DMS153 treated with DMSO at 0.1 percent for 48 hours (cell line): ENCODE data around the gene TRMU.

Experiments used
- DNase-seq: peaks from one replicate; lab custom pipeline; 2025; ENCODE audit not compliant: unreplicated experiment; lab: John Stamatoyannopoulos, UW

Gene TRMU

GRCh38 chr22:46336119-46337078, 885 bp downstream of the TRMU start:
- no peak for DNase-seq

- no peak for DNase-seq
These were observed 2.4 kb downstream of the TRMU start for GRCh38 chr22:46337870-46338269.

- no peak for DNase-seq
These were observed 3.1 kb downstream of the TRMU start for GRCh38 chr22:46338636-46339035.

DNA sequence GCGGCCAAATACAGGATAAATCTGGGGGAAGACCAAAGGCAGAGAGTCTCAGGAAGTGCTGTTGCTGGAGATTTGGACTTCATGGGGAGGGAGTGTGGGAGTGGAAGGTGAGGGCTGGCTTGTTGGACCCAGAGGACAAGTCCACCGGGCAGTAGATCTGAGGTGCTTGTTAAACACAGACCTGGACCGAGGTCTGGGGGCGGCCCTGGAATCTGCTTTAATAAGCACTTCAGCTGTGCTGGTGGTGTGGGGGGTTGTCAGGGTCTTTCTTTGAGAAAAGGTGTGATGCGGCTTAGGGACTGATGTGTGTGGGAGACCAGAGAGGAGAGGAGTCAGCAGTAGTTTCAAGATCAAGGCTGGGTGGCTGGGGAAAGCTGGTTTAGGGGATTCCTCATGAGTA, 4.4 kb downstream of the TRMU start:
- no peak for DNase-seq

DNA sequence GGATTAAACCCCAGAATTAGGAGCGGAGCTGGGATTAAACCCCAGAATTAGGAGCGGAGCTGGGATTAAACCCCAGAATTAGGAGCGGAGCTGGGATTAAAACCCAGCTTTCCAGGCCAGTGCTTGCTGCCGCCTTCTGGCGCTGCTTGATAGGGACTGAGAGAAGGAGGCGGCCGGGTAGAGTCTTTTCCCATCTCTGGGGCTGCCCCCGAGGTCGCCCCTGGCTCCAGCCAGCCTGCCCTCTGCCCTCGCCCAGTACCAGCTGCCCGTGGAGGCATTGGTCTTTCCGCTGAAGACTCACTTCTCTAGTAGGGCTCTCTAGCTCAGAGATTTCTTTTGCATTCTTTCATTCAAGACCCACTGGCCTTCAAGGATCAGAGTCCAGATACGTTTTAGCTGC, 5.2 kb downstream of the TRMU start:
- no peak for DNase-seq

GRCh38 chr22:46346680-46347405, 11.3 kb downstream of the TRMU start:
- no peak for DNase-seq

- no peak for DNase-seq
These were observed 12.1 kb downstream of the TRMU start for GRCh38 chr22:46347646-46348045.

DNA sequence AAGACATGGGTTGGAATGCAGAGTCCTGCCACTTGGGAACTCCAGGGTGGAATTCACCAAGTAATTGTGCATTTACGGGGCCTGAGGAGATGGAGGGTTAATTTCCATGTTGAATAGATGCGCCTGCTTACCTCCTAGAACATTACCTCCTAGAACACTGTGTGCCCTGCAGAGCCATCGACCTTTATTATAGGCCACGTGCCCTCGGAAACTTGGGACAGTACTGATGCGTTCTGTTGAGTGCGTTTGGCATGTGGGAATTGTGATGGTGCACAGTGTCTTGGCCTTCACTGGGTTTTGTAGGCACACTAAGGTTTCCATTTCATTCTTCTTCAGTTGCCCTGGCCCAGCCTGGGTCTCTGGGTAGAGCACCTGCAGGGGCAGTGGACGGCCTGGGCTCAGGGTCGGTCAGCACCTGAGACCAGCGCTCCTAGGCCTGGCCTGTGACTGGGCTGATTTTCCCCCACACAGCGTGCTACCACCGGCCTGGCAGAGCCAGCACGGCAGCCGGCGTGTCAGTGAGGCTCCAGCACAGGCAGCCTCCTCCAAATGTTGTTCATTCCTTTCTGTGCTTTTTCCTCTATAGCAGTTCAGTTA, 12.7 kb downstream of the TRMU start:
- DNase-seq = no peak

- no peak for DNase-seq
These were observed 13.7 kb downstream of the TRMU start for GRCh38 chr22:46349238-46349637.

DNA sequence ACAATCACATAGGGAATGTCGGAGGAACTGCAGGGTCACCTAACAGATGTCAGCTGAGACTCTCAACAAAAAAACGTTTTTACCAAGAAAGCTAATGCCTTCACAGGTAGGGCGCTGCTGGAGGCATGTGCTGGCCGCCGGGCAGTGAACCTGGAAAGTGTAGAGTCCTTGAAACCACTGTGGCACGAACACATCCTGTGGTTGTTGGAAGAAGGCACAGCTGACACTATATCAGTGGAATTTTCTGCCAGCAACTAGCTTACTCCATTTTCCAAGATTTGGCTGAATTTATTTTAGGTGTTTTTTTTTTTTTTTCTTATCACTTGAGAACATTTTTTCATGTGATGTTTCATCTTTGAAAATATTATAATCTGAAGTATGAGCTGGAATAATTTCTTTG, 14.2 kb downstream of the TRMU start:
- DNase-seq = no peak

- DNase-seq = no peak
These were observed 14.6 kb downstream of the TRMU start for GRCh38 chr22:46350121-46350520.

DNA sequence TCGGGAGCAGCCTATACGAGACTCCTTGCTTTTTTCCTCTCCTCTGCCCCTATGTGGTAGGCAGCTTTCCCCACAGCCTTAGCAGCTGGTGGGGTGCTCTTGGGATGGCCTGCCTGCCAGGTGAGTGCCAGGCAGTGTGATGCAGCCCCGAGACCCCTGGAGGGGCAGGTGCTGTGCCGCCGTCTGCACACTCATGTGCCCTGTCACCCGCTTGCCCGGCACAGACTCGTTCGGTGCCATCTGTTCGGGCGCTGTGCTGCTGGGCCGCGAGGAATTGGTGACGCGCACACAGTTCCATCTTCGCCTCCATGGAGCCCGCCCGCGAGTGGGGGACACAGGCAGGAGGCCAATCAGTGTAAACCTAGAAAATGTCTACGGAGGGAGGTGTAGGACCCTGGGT, 15.1 kb downstream of the TRMU start:
- no peak for DNase-seq

- no peak for DNase-seq
These were observed 15.7 kb downstream of the TRMU start for GRCh38 chr22:46351131-46351735.

GRCh38 chr22:46351767-46352166, 16.3 kb downstream of the TRMU start:
- DNase-seq = no peak

DNA sequence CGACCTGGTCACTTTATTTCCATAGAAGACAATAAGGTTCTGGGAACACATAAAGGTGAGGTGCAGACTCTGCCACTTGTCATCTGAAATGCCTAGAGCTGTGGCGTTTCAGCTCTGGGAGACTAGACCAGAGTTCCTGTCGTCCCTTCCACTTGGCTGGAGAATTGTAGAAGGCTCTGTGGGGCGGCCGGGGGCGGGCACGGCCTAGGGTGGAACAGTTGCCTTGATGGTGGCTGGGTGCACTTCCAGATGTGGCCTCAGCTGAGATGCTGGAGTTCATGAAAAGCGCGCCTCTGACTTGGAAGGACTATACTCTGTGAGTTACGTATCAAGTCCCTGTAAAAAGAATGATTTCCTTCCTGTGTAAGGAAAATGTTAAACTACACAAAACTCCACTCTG, 16.8 kb downstream of the TRMU start:
- DNase-seq = no peak

DNA sequence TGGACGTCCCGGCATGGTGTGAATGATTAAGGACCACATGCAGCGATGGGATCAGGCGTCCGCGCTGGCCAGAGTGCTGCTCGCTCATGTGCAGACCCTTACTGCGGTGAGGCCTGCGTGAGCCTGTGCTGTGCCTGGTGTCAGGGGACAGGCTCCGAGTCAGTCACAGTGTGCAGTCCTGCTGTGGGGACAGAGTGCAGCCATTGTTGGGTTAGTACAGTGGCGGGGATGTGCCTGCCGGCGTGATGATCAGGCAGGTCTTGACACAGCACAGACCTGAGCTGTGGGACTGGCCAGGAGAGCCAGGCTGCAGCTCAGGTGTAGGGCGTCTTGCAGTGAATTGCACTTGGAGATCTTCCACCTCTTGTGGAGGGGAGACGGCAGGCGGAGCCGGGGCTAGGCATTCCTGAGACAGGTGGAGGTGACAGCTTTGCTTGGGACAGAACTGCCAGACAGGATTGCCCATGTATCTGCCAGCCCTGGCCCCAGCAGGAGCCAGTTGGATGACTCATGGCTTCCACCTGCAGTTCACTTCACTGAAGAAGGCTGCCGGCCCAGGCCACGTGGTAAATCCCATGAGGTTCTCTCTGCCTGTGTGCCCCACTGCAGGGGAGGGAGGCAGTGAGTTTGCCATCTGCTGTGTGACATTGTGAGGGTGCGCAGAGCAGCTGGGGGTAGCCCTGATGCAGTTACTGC, 17.3 kb downstream of the TRMU start:
- no peak for DNase-seq

DNA sequence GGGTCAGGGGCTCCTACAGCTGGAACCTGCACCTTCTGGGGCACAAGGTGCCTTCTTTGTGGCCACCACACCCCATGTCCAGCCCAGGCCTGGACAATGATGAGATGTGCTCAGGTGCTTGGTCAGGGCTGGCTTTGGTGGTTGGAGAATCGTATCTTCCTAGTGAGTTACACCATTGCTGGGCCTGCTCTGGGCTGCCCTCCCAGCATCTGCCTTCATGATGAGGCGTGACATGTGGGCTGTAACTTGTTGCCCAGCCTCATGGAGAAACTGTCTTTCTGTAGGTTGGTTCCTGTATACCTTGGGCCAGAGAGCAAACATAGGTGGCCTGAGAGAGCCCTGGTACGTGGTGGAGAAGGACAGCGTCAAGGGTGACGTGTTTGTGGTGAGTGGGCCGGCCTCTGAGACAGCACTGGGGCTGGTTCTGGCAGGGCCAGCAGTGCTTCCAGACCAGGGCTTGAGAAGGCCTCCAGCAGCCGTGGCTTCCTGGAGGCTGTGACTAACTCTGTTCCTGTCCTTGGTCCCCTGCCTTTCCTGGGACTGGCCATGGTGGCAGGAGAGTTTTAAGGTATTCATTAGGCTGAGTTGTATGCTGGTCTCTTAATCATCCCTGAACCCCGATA, 18.1 kb downstream of the TRMU start:
- no peak for DNase-seq

DNA sequence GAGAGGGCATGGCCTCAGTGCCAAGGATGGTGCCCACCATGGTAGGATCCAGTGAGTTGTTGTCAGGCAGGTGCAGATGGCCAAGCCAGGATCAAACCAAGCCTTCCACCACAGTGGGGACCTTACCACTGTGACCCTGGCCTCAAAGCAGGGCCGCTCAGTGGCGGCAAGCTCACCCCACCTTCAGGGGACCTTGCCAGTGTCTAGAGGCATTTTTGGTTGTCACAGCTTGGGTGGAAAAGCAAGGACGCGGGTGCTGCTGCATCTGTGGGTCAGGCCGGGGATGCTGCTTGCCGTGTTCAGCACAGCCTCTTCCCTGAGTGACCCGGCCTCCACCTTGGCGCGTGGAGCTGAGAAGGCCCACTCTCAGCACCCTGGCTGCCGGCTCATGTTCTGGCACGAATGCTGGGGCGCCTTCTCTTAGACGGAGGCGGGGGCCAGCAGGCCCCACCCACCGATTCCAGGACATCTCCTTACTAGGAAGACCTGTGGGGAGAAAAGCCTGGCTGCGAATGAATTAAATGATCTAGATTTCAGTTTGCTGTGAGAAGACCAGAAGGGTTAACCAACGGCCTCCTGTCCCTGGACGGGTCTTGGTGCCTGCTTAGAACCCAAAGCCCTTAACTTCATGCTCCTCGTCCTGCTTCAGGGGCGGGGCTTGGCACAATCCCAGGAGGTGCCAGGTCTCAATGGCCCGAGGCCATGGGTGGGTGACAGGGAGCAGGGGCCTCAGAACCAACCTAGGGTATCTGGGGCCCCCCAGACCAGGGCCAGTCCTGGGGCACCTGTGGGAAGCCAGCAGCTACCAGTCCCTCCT, 18.9 kb downstream of the TRMU start:
- DNase-seq = no peak

GRCh38 chr22:46354993-46355305, 19.4 kb downstream of the TRMU start:
- DNase-seq = no peak
